Large intestine (tissue), 3 donors: ENCODE measurements around the gene GPHA2. TPM values are rescaled to one million over a fixed set of nuclear protein-coding genes. Genes with fewer than 3 reads are reported as not detected.

Experiments used
- DNase-seq, 2 donors: peaks; one replicate each; pipeline versions ENCODE4 v3.0.0 to v3.0.0-alpha.2; 2013
- H3K27ac ChIP-seq: one replicate; pipeline ENCODE4 v1.5.1; 2013; ENCODE audit warnings: low read length
- H3K27me3 ChIP-seq: 2 replicates; pipeline ENCODE4 v1.6.1; 2013; ENCODE audit warnings: low read length; ENCODE audit not compliant: control insufficient read depth, insufficient read depth
- H3K36me3 ChIP-seq: 2 replicates; pipeline ENCODE4 v1.6.1; 2013; ENCODE audit warnings: low read length; ENCODE audit not compliant: control insufficient read depth, insufficient read depth
- H3K4me1 ChIP-seq: one replicate; pipeline ENCODE4 v1.6.1; 2013; ENCODE audit warnings: low read length; ENCODE audit not compliant: control insufficient read depth, insufficient read depth
- H3K4me3 ChIP-seq: one replicate; pipeline ENCODE4 v1.5.1; 2013; ENCODE audit warnings: low read length
- H3K9me3 ChIP-seq: one replicate; pipeline ENCODE4 v1.6.1; 2013; ENCODE audit warnings: mild to moderate bottlenecking, low read depth, low read length, moderate library complexity; ENCODE audit not compliant: control insufficient read depth
- WGBS: methylation state at CpG from one replicate; pipeline ENCODE4 v1.1.5; 2013; ENCODE audit warnings: low lambda C conversion rate; ENCODE audit not compliant: insufficient coverage; 5-methylcytosine and 5-hydroxymethylcytosine counted together
- polyA plus RNA-seq: library from polyadenylated mRNA; unstranded; fragments of 120-200 nt; gene quantifications from one replicate; pipeline ENCODE4 v1.2.1, GENCODE V29; 2013

Gene GPHA2
- polyA plus RNA-seq, 1 donor, result 0.24 TPM

- H3K27me3 ChIP-seq, result no peaks in the 10 kb centered on the region
- WGBS, result no CpG with 5 or more reads among the region's 7 CpGs
- no peak overlapping the region for H3K4me3 ChIP-seq
- DNase-seq, result no peak
- H3K27ac ChIP-seq, result no peak overlapping the region
- peaks cover 11% of the 10 kb centered on the region for H3K4me1 ChIP-seq
- peaks cover 81% of the 10 kb centered on the region for H3K36me3 ChIP-seq
- H3K9me3 ChIP-seq, result no peaks in the 10 kb centered on the region
These were observed 24.6 kb downstream of the GPHA2 start for GRCh38 chr11:64911142-64911541.

- DNase-seq, result no peak
- Histone ChIP-seq H3K9me3 (no peaks in the 10 kb centered on the region), H3K4me1 (peaks cover 6% of the 10 kb centered on the region), H3K4me3 (no peak overlapping the region), H3K27me3 (no peaks in the 10 kb centered on the region), H3K27ac (no peak overlapping the region), H3K36me3 (peaks cover 87% of the 10 kb centered on the region)
- WGBS, result no CpG with 5 or more reads among the region's 27 CpGs
These were observed 25.1 kb downstream of the GPHA2 start for GRCh38 chr11:64910451-64911093.

GRCh38 chr11:64909653-64910343 is 25.9 kb downstream of the GPHA2 start:
- H3K4me3 ChIP-seq, result no peak overlapping the region
- DNase-seq, result no peak
- H3K4me1 ChIP-seq, result no peaks in the 10 kb centered on the region
- H3K9me3 ChIP-seq, result no peaks in the 10 kb centered on the region
- H3K27me3 ChIP-seq, result no peaks in the 10 kb centered on the region
- peaks cover 90% of the 10 kb centered on the region for H3K36me3 ChIP-seq
- no peak overlapping the region for H3K27ac ChIP-seq
- no CpG with 5 or more reads among the region's 39 CpGs for WGBS

GRCh38 chr11:64908766-64909165 is 26.9 kb downstream of the GPHA2 start:
- H3K9me3 ChIP-seq, result no peaks in the 10 kb centered on the region
- peaks cover 85% of the 10 kb centered on the region for H3K36me3 ChIP-seq
- no peaks in the 10 kb centered on the region for H3K4me1 ChIP-seq
- DNase-seq, result no peak
- WGBS, result no CpG with 5 or more reads among the region's 11 CpGs
- H3K4me3 ChIP-seq, result no peak overlapping the region
- H3K27ac ChIP-seq, result no peak overlapping the region
- H3K27me3 ChIP-seq, result no peaks in the 10 kb centered on the region

- Histone ChIP-seq H3K4me3 (no peak overlapping the region), H3K27me3 (no peaks in the 10 kb centered on the region), H3K36me3 (peaks cover 85% of the 10 kb centered on the region), H3K27ac (no peak overlapping the region), H3K4me1 (no peaks in the 10 kb centered on the region), H3K9me3 (no peaks in the 10 kb centered on the region)
- WGBS, result no CpG with 5 or more reads among the region's 13 CpGs
- DNase-seq, result no peak
These were observed 29.4 kb downstream of the GPHA2 start for GRCh38 chr11:64906314-64906635.

- H3K4me1 ChIP-seq, result no peaks in the 10 kb centered on the region
- no CpG with 5 or more reads among the region's 25 CpGs for WGBS
- no peak for DNase-seq
- H3K36me3 ChIP-seq, result peaks cover 84% of the 10 kb centered on the region
- no peak overlapping the region for H3K4me3 ChIP-seq
- H3K27me3 ChIP-seq, result no peaks in the 10 kb centered on the region
- H3K27ac ChIP-seq, result no peak overlapping the region
- no peaks in the 10 kb centered on the region for H3K9me3 ChIP-seq
These were observed 30.0 kb downstream of the GPHA2 start for GRCh38 chr11:64905516-64906313.

GRCh38 chr11:64903291-64903833 is 32.3 kb downstream of the GPHA2 start:
- Histone ChIP-seq H3K4me3 (no peak overlapping the region), H3K4me1 (no peaks in the 10 kb centered on the region), H3K36me3 (peaks cover 81% of the 10 kb centered on the region), H3K27ac (no peak overlapping the region), H3K27me3 (no peaks in the 10 kb centered on the region), H3K9me3 (no peaks in the 10 kb centered on the region)
- no peak for DNase-seq
- WGBS, result no CpG with 5 or more reads among the region's 23 CpGs

GRCh38 chr11:64902102-64902900 is 33.4 kb downstream of the GPHA2 start:
- Histone ChIP-seq H3K4me3 (no peak overlapping the region), H3K27me3 (no peaks in the 10 kb centered on the region), H3K9me3 (no peaks in the 10 kb centered on the region), H3K4me1 (no peaks in the 10 kb centered on the region), H3K27ac (no peak overlapping the region), H3K36me3 (peaks cover 85% of the 10 kb centered on the region)
- no CpG with 5 or more reads among the region's 30 CpGs for WGBS
- DNase-seq, result no peak

- H3K4me3 ChIP-seq, result no peak overlapping the region
- peaks cover 83% of the 10 kb centered on the region for H3K36me3 ChIP-seq
- no peaks in the 10 kb centered on the region for H3K9me3 ChIP-seq
- no peak overlapping the region for H3K27ac ChIP-seq
- no peaks in the 10 kb centered on the region for H3K27me3 ChIP-seq
- DNase-seq, result no peak
- H3K4me1 ChIP-seq, result no peaks in the 10 kb centered on the region
- WGBS, result no CpG with 5 or more reads among the region's 17 CpGs
These were observed 34.9 kb downstream of the GPHA2 start for GRCh38 chr11:64900774-64901173.

GRCh38 chr11:64900263-64900678 is 35.4 kb downstream of the GPHA2 start:
- no peaks in the 10 kb centered on the region for H3K27me3 ChIP-seq
- no peak for DNase-seq
- H3K9me3 ChIP-seq, result no peaks in the 10 kb centered on the region
- H3K4me1 ChIP-seq, result no peaks in the 10 kb centered on the region
- no peak overlapping the region for H3K27ac ChIP-seq
- WGBS, result no CpG with 5 or more reads among the region's 14 CpGs
- peaks cover 78% of the 10 kb centered on the region for H3K36me3 ChIP-seq
- no peak overlapping the region for H3K4me3 ChIP-seq
